ENCODE data around the gene TRUB2.

The TRUB2 gene

GRCh38 chr9:128298535-128299482 lies 23.4 kb downstream of the TRUB2 start:
- no peak for DNase-seq

GRCh38 chr9:128297221-128297773 lies 24.9 kb downstream of the TRUB2 start:
- no peak for DNase-seq

- no peak for DNase-seq
Measured at GRCh38 chr9:128296340-128297220, 25.7 kb downstream of the TRUB2 start.

- no peak for DNase-seq
Measured at GRCh38 chr9:128294142-128294541, 28.1 kb downstream of the TRUB2 start.

- no peak for DNase-seq
Measured at GRCh38 chr9:128293091-128293490, 29.2 kb downstream of the TRUB2 start.

GRCh38 chr9:128292009-128292408 lies 30.2 kb downstream of the TRUB2 start:
- no peak for DNase-seq

GRCh38 chr9:128288273-128289004 lies 33.8 kb downstream of the TRUB2 start:
- no peak for DNase-seq

GRCh38 chr9:128286440-128286839 lies 35.8 kb downstream of the TRUB2 start:
- no peak for DNase-seq

- no peak for DNase-seq
Measured at GRCh38 chr9:128285033-128285784, 37.0 kb downstream of the TRUB2 start.

GRCh38 chr9:128282500-128282899 lies 39.7 kb downstream of the TRUB2 start:
- no peak for DNase-seq

GRCh38 chr9:128280084-128280622 lies 42.1 kb downstream of the TRUB2 start:
- DNase-seq = no peak

- DNase-seq = peak in 1 of 5 experiments; percentile 38
Measured at GRCh38 chr9:128279088-128280073, 42.9 kb downstream of the TRUB2 start.

- DNase-seq = no peak
Measured at GRCh38 chr9:128276574-128277270, 45.5 kb downstream of the TRUB2 start.

- peak; percentile 99 to 100 (median 99) for DNase-seq
Measured at GRCh38 chr9:128276008-128276573, 46.2 kb downstream of the TRUB2 start, which contains the start of gene SWI5. TSS of gene SWI5 (plus strand) at chr9:128276276.

- DNase-seq = peak in 1 of 5 experiments; percentile 14
Measured at GRCh38 chr9:128275198-128276007, 46.8 kb downstream of the TRUB2 start, which contains the start of gene GOLGA2. TSS of gene GOLGA2 (minus strand) at chr9:128276007. CDS start at chr9:128275976, 31 bp downstream.

- DNase-seq = no peak
Measured at GRCh38 chr9:128274245-128274644, 48.0 kb downstream of the TRUB2 start.

GRCh38 chr9:128271512-128271911 lies 50.7 kb downstream of the TRUB2 start:
- no peak for DNase-seq

- no peak for DNase-seq
Measured at GRCh38 chr9:128271112-128271511, 51.1 kb downstream of the TRUB2 start.
